Measurements from ENCODE around the gene PYDC1. TPM values are rescaled to one million over a fixed set of nuclear protein-coding genes. Genes with fewer than 3 reads are reported as not detected.

PYDC1 gene
- total and polyA plus RNA-seq, 2 of the 8 experiments (the other 6 are each of a cell fraction or from before 2014, with no cell fraction given) = 3.5 to 11.1 TPM

- Histone ChIP-seq H2BK5ac (ENCODE audit: low read depth, low read length) (no peak overlapping the region), H3K9me3 (ENCODE audit: insufficient read depth in 2 of 2, low read depth in 1 of 2, low read length in 1 of 2) (no peaks in the 10 kb centered on the region), H2BK120ac (replicated peaks; ENCODE audit: low read depth, low read length) (no peak overlapping the region), H2BK20ac (ENCODE audit: low read length) (no peak overlapping the region), H2AFZ (ENCODE audit: low read length) (no peak overlapping the region), H3K27ac (ENCODE audit: low read depth, low read length) (no peak overlapping the region), H3K4ac (replicated peaks; ENCODE audit: insufficient read length, low read depth, low read length) (no peak overlapping the region), H3K23me2 (ENCODE audit: low read depth, low read length) (no peaks in the 10 kb centered on the region), H2BK15ac (ENCODE audit: low read length) (no peak overlapping the region), H4K20me1 (replicated peaks in 1 of 2; ENCODE audit: control insufficient read depth in 1 of 2, insufficient read depth in 2 of 2, low read length in 2 of 2) (peaks cover 20 to 54% of the 10 kb centered on the region in 2 experiments), H3K4me2 (ENCODE audit: insufficient read depth in 1 of 2, low read depth in 2 of 2, low read length in 2 of 2) (no peak overlapping the region), H3K36me3 (ENCODE audit: control insufficient read depth in 2 of 4, insufficient read depth in 4 of 4, low read length in 3 of 4) (peaks cover 81 to 100% (median 97%) of the 10 kb centered on the region in 4 experiments), H2AK5ac (ENCODE audit: low read depth, low read length) (no peak overlapping the region), H3K14ac (ENCODE audit: insufficient read length) (no peak overlapping the region), H3K27me3 (replicated peaks in 1 of 4; ENCODE audit: control insufficient read depth in 3 of 4, extremely low read depth in 1 of 4, insufficient read depth in 3 of 4, low read length in 3 of 4) (no peaks in the 10 kb centered on the region), H3K4me1 (replicated peaks in 1 of 4; ENCODE audit: control insufficient read depth in 3 of 4, insufficient read depth in 4 of 4, low read length in 3 of 4) (no peaks in the 10 kb centered on the region; a peak in 2 of 7 replicates), H3K9ac (replicated peaks in 1 of 4; ENCODE audit: extremely low read depth in 1 of 4, low read depth in 3 of 4, low read length in 3 of 4) (no peak overlapping the region), H3K56ac (replicated peaks; ENCODE audit: insufficient read length, low read depth, low read length) (no peak overlapping the region), H3K79me1 (ENCODE audit: low read depth, low read length) (peaks cover 11% of the 10 kb centered on the region), H4K8ac (ENCODE audit: extremely low read depth, insufficient read depth, low read length) (no peak overlapping the region), H4K5ac (ENCODE audit: insufficient read length, low read depth, low read length) (no peak overlapping the region), H4K91ac (replicated peaks; ENCODE audit: insufficient read length, low read length) (no peak overlapping the region), H3K79me2 (ENCODE audit: control insufficient read depth in 1 of 2, insufficient read depth in 2 of 2, low read length in 2 of 2) (peaks cover 8 to 68% of the 10 kb centered on the region in 2 experiments), H2BK12ac (ENCODE audit: low read depth, low read length) (no peak overlapping the region), H3K4me3 (ENCODE audit: extremely low read depth in 1 of 4, insufficient read depth in 2 of 4, low read depth in 3 of 4, low read length in 4 of 4) (no peak overlapping the region), H3K18ac (ENCODE audit: extremely low read depth, low read length) (no peak overlapping the region), H3K23ac (ENCODE audit: insufficient read length) (no peak overlapping the region)
- 92% methylated on average over 3 of the region's 3 CpGs; no CpG with 5 or more reads in 1 of the 2 experiments for WGBS, 2 experiments (ENCODE audit: extremely low coverage in 1 of 2, insufficient coverage in 1 of 2, insufficient read length in 1 of 2, insufficient replicate concordance in 2 of 2, low coverage in 1 of 2, low lambda C conversion rate in 2 of 2, missing lambda C conversion rate in 1 of 2)
- POLR2A ChIA-PET (ENCODE audit: partially characterized antibody) = interaction anchor here (0.7 to 17.4 kb wide), 14 partner anchors 9 to 340 kb away, joined by 3 to 430 read pairs (median 6); partner anchors contain the start of genes FUS, KAT8, PRSS8 and PYCARD
- no peak for TF ChIP-seq RBBP5 (IDR thresholded peaks at IDR 0.05; ENCODE audit: borderline replicate concordance, low read depth, low read length)
- TF ChIP-seq POLR2AphosphoS5 (IDR thresholded peaks at IDR 0.05; ENCODE audit: low read depth, low read length) = peak; percentile 70; the same call in 1 of the 2 replicates
- no peak for TF ChIP-seq RNF2 (IDR thresholded peaks at IDR 0.05; ENCODE audit: borderline replicate concordance, low read depth, low read length, missing control alignments, poor library complexity, severe bottlenecking)
- TF ChIP-seq, protein P1, sequence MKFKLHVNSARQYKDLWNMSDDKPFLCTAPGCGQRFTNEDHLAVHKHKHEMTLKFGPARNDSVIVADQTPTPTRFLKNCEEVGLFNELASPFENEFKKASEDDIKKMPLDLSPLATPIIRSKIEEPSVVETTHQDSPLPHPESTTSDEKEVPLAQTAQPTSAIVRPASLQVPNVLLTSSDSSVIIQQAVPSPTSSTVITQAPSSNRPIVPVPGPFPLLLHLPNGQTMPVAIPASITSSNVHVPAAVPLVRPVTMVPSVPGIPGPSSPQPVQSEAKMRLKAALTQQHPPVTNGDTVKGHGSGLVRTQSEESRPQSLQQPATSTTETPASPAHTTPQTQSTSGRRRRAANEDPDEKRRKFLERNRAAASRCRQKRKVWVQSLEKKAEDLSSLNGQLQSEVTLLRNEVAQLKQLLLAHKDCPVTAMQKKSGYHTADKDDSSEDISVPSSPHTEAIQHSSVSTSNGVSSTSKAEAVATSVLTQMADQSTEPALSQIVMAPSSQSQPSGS (IDR thresholded peaks at IDR 0.05; ENCODE audit: low read length) = no peak
- DNase-seq (ENCODE audit: low read depth in 1 of 2, low spot score in 2 of 2) (no peak), FAIRE-seq (no peak)
- CTCF ChIA-PET (ENCODE audit: partially characterized antibody) = interaction anchor here (1.0 kb wide), 1 partner anchor 26 kb away, joined by 3 read pairs; no protein-coding TSS in a partner anchor
These were observed 28.2 kb downstream of the PYDC1 start for GRCh38 chr16:31188450-31189411.

Measured in H1 (cell line).